ENCODE measurements around the gene PYY. TPM values are rescaled to one million over a fixed set of nuclear protein-coding genes. Genes with fewer than 3 reads are reported as not detected.

PYY gene
- total RNA-seq, 1 experiment from 2014 or later: 2.0 TPM

DNA sequence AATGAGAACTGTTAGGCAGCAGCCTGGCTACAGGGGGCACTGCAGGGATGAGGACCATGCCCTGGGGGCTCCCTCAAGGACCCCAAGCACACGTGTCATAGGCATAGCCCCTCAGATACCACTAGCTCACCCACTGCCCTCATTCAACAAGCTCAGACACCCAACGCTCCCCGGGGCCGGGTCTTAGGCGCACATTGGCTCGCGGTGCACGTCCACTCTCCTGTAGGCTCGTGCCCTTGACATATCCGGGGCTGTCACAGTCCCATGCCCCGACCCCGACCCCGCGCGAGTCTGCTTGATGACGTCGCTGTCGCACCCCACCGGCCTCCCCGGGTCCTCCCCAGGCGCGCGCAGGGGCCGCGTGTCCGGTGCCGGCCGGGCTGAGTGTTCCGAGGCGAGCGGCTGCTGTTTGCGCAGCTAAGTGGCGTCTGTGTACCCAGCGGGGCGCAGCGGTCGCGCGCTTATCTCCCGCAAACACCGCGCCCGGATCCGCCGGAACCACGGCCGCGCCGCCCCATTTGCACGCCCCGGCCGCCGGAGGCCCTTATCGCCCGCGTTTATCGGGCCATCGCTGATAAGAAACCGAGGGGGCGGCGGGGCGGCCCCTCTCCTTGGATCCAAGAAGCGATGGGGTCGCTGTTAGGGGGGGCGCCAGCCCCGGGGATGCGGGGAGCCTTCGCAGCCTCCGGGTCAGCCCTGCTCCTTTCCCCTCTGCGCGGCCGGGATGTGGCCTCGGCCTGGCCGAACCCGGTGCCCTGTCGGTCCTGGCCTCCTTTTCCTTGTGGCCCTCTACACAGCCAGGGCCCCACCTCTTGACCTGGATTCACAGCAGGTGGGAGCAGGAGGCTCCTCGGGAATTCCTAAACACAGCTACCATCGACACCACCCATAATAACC is 30.0 kb upstream of the PYY start:
- H3K4me2 ChIP-seq (ENCODE audit: insufficient read depth, insufficient read length, low read length): peak overlapping the region; percentile 35
- no peak overlapping the region for H3T11ph ChIP-seq (ENCODE audit: low read length)
- no peak overlapping the region for H2BK15ac ChIP-seq (ENCODE audit: low read depth, low read length)
- Mint-ChIP-seq H3K4me1 (peaks cover 11 to 22% of the 10 kb centered on the region in 2 experiments), H3K27me3 (ENCODE audit: low read depth) (peaks cover 47% of the 10 kb centered on the region), H3K4me3 (peak overlapping the region; percentile 73 to 84), H3K9me3 (no peaks in the 10 kb centered on the region), H3K36me3 (ENCODE audit: insufficient read depth in 1 of 3, low read depth in 3 of 3) (no peaks in the 10 kb centered on the region; a peak in 1 of 7 replicates), H3K27ac (no peak overlapping the region)
- DNase-seq: peak; percentile 76
- no peak overlapping the region for H3K23ac ChIP-seq (ENCODE audit: insufficient read length, low read depth, low read length)
- H3K56ac ChIP-seq (ENCODE audit: insufficient read length, low read depth, low read length): no peak overlapping the region
- no peak overlapping the region for H2BK12ac ChIP-seq (ENCODE audit: insufficient read length, low read depth, low read length)
- WGBS (ENCODE audit: extremely low coverage, insufficient read length, low lambda C conversion rate): no CpG with 5 or more reads among the region's 78 CpGs
- H3K79me1 ChIP-seq (ENCODE audit: insufficient read depth, low read depth, low read length, poor library complexity, severe bottlenecking): no peaks in the 10 kb centered on the region
- no peak overlapping the region for H4K8ac ChIP-seq (replicated peaks; ENCODE audit: insufficient read length, low read depth, low read length)
- H3K18ac ChIP-seq (ENCODE audit: insufficient read length, low read depth, low read length): no peak overlapping the region
- no peak overlapping the region for H3K14ac ChIP-seq (ENCODE audit: insufficient read depth, low read length)
- no peak overlapping the region for H3K4ac ChIP-seq (ENCODE audit: low read depth, low read length)
- H3K79me2 ChIP-seq (ENCODE audit: insufficient read depth, low read length): no peaks in the 10 kb centered on the region
- no peak overlapping the region for H2AK5ac ChIP-seq (ENCODE audit: insufficient read length, low read length)
- H4K91ac ChIP-seq (ENCODE audit: insufficient read length, low read depth, low read length): no peak overlapping the region
- H3K23me2 ChIP-seq (ENCODE audit: insufficient read length, low read depth, low read length, poor library complexity, severe bottlenecking): peaks cover 5% of the 10 kb centered on the region
- H3K27me3 ChIP-seq (ENCODE audit: insufficient read depth, low read length): peaks cover 3% of the 10 kb centered on the region; the same call in 1 of the 2 replicates
- H4K5ac ChIP-seq (ENCODE audit: insufficient read length, low read depth, low read length): no peak overlapping the region
- no peaks in the 10 kb centered on the region; the same call in 1 of the 2 replicates for H3K4me1 ChIP-seq (ENCODE audit: insufficient read depth, low read length)
- TF ChIP-seq, protein P1, sequence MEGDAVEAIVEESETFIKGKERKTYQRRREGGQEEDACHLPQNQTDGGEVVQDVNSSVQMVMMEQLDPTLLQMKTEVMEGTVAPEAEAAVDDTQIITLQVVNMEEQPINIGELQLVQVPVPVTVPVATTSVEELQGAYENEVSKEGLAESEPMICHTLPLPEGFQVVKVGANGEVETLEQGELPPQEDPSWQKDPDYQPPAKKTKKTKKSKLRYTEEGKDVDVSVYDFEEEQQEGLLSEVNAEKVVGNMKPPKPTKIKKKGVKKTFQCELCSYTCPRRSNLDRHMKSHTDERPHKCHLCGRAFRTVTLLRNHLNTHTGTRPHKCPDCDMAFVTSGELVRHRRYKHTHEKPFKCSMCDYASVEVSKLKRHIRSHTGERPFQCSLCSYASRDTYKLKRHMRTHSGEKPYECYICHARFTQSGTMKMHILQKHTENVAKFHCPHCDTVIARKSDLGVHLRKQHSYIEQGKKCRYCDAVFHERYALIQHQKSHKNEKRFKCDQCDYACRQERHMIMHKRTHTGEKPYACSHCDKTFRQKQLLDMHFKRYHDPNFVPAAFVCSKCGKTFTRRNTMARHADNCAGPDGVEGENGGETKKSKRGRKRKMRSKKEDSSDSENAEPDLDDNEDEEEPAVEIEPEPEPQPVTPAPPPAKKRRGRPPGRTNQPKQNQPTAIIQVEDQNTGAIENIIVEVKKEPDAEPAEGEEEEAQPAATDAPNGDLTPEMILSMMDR (conservative IDR thresholded peaks at IDR 0.05): peak; percentile 77
- H3K27ac ChIP-seq (ENCODE audit: insufficient read length, low read depth, low read length): no peak overlapping the region
- H4K20me1 ChIP-seq (ENCODE audit: control insufficient read depth, insufficient read depth, insufficient read length): no peaks in the 10 kb centered on the region
- H3K9ac ChIP-seq (ENCODE audit: extremely low read depth, insufficient read length, low read length): no peak overlapping the region
- no peak overlapping the region for H2BK20ac ChIP-seq (ENCODE audit: low read depth, low read length, poor library complexity, severe bottlenecking)
- peak overlapping the region; percentile 69 for H2AFZ ChIP-seq (ENCODE audit: low read length)
- H2BK5ac ChIP-seq (ENCODE audit: insufficient read length, low read length): no peak overlapping the region
- no peaks in the 10 kb centered on the region for H3K9me3 ChIP-seq (ENCODE audit: control insufficient read depth, low read depth, low read length)
- no peak overlapping the region for H2BK120ac ChIP-seq (ENCODE audit: low read depth, low read length, poor library complexity, severe bottlenecking)

Measured in H9 (cell line).